Left renal cortex interstitium (tissue), 4 donors: ENCODE measurements around the gene KLLN. TPM values are rescaled to one million over a fixed set of nuclear protein-coding genes. Genes with fewer than 3 reads are reported as not detected.
"Not testable (repeated sequence)": the region's sequence is repeated elsewhere in the genome, so short reads cannot be mapped to it uniquely, and the experiment has no call there.

Source experiments
- DNase-seq, 4 donors: peaks; one replicate each; pipeline ENCODE4 v3.0.0-alpha.2; 2013; ENCODE audit warnings: low read depth in 4 of 4, low spot score in 2 of 4, missing footprints in 1 of 4
- polyA plus RNA-seq, 4 donors: library from polyadenylated mRNA; unstranded; fragments of 120-200 nt; gene quantifications; one replicate each; pipeline ENCODE4 v1.2.1, GENCODE V29; 2013; ENCODE audit not compliant: insufficient read length in 4 of 4

KLLN gene
- polyA plus RNA-seq, 4 donors = 1.5 to 1.7 (median 1.6) TPM

GRCh38 chr10:87844837-87845623 is 18.3 kb downstream of the KLLN start:
- no peak for DNase-seq

GRCh38 chr10:87843714-87844113 is 19.6 kb downstream of the KLLN start:
- DNase-seq = no peak

- no peak for DNase-seq
Measured at GRCh38 chr10:87842776-87843497, 20.4 kb downstream of the KLLN start.

GRCh38 chr10:87842220-87842641 is 21.1 kb downstream of the KLLN start:
- DNase-seq = no peak

- no peak for DNase-seq
Measured at GRCh38 chr10:87841186-87841585, 22.1 kb downstream of the KLLN start.

- DNase-seq = no peak
Measured at GRCh38 chr10:87838650-87839049, 24.7 kb downstream of the KLLN start.

GRCh38 chr10:87837445-87837844 is 25.9 kb downstream of the KLLN start:
- no peak for DNase-seq

GRCh38 chr10:87836098-87836497 is 27.2 kb downstream of the KLLN start:
- DNase-seq = no peak

- DNase-seq = no peak
Measured at GRCh38 chr10:87829986-87830729, 33.2 kb downstream of the KLLN start.

- DNase-seq = not testable (repeated sequence)
Measured at GRCh38 chr10:87829051-87829450, 34.3 kb downstream of the KLLN start.

GRCh38 chr10:87827681-87828080 is 35.7 kb downstream of the KLLN start:
- no peak for DNase-seq

- DNase-seq = no peak
Measured at GRCh38 chr10:87826653-87827052, 36.7 kb downstream of the KLLN start.

GRCh38 chr10:87819289-87819585 is 44.1 kb downstream of the KLLN start:
- DNase-seq = no peak

GRCh38 chr10:87818505-87819288 is 44.6 kb downstream of the KLLN start:
- DNase-seq = peak in 2 of 4 donors; percentile 24 to 26

- DNase-seq = peak; percentile 73 to 81 (median 74)
Measured at GRCh38 chr10:87817609-87818504, 45.5 kb downstream of the KLLN start, which contains the start of gene ATAD1. Gene ATAD1 (minus strand): TSS chr10:87818226. CDS start chr10:87814599, 3,627 bp downstream.

GRCh38 chr10:87816898-87817608 is 46.3 kb downstream of the KLLN start:
- peak in 1 of 4 donors; percentile 7 for DNase-seq

- no peak for DNase-seq
Measured at GRCh38 chr10:87816163-87816897, 47.0 kb downstream of the KLLN start.
